Mesodermal cell (in vitro differentiated cells): ENCODE results near the gene TH.

Experiments
- H3K27ac ChIP-seq: 2 replicates; pipeline ENCODE4 v1.7.0; 2013; ENCODE audit warnings: mild to moderate bottlenecking, low read depth, low read length, moderate library complexity; ENCODE audit not compliant: severe bottlenecking
- H3K36me3 ChIP-seq: 2 replicates; pipeline ENCODE4 v1.7.1; 2013; ENCODE audit warnings: mild to moderate bottlenecking, low read length, moderate library complexity; ENCODE audit not compliant: control insufficient read depth, insufficient read depth
- H3K4me1 ChIP-seq: one replicate; pipeline ENCODE4 v1.7.1; 2013; ENCODE audit warnings: mild to moderate bottlenecking, low read length; ENCODE audit not compliant: insufficient read depth, control insufficient read depth, poor library complexity, severe bottlenecking
- H3K4me3 ChIP-seq: 2 replicates; pipeline ENCODE4 v1.7.0; 2013; ENCODE audit warnings: low read length, control low read depth, mild to moderate bottlenecking; ENCODE audit not compliant: insufficient read depth, poor library complexity, severe bottlenecking; ENCODE audit errors: extremely low read depth
- H3K9me3 ChIP-seq: 2 replicates; pipeline ENCODE4 v1.7.1; 2013; ENCODE audit warnings: mild to moderate bottlenecking, low read length, moderate library complexity; ENCODE audit not compliant: control insufficient read depth
- WGBS, 2 experiments: methylation state at CpG; one replicate each; pipeline ENCODE4 v1.1.5; 2013; ENCODE audit warnings: missing lambda C conversion rate in 2 of 2; ENCODE audit not compliant: insufficient coverage in 2 of 2; 5-methylcytosine and 5-hydroxymethylcytosine counted together

The TH gene

DNA sequence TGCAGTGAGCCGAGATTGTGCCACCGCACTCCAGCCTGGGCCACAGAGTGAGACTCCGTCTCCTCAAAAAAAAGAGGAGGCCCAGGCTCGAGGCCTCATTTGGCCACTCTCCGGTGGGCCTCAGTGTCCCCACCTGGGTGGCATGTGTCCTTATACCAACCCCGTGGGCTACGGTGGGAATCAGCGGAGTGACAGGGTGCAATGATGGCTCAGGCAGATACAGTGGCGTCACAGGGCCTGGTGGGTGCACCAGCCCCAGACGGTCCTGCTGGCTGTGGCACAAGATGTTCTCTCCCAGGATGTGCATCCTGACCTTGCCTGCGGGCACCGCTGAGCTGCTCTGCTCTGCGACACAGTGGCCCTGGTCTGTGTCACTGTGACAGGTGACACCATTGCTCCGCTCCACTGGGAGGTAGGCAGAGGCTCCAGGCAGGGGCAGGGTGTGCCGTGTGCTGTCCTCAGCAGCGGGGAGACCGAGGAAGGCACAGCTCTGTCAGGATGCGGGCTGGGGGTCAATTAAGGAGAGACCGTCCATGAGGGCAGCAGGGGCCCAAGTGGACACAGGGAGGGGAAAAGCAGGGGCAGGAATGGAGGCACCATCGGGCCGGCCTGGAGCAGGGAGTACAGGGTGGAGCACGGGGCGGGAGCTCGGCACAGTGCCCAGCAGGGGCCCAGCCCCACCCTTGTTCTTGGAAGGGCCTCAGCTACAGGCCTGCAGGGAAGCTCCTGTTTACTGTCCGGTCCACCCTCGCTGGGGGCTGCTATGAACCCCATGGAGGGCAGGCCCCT, 21.7 kb upstream of the TH start:
- no peak overlapping the region for H3K27ac ChIP-seq
- WGBS, 2 experiments: 86 to 94% methylated on average over 21 to 26 of the region's 26 CpGs
- H3K4me1 ChIP-seq: no peaks in the 10 kb centered on the region
- no peak overlapping the region for H3K4me3 ChIP-seq
- no peaks in the 10 kb centered on the region for H3K36me3 ChIP-seq
- H3K9me3 ChIP-seq: no peaks in the 10 kb centered on the region

DNA sequence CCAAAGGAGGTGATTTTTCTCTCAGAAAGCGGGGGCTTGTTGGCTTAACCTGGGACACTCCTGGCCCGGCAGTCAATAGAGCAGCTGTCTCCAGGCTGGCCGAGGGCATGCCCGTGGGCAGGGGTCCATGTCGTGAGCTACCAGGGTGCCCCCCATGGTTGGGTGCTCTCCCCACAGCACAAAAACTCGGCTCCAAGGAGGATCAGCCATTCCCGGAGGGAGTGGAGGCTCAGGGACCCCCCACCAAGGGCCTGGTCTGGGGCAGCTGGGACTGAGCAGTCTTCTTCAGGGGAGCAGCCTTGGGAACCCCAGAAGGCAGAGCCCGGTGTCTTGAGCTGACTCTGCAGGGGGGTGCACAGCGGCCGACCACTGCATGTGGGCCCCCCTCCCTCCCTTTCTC, 20.8 kb upstream of the TH start:
- no peak overlapping the region for H3K4me3 ChIP-seq
- H3K4me1 ChIP-seq: no peaks in the 10 kb centered on the region
- H3K9me3 ChIP-seq: no peaks in the 10 kb centered on the region
- 84 to 95% methylated on average over 9 of the region's 10 CpGs for WGBS, 2 experiments
- H3K27ac ChIP-seq: no peak overlapping the region
- no peaks in the 10 kb centered on the region for H3K36me3 ChIP-seq

DNA sequence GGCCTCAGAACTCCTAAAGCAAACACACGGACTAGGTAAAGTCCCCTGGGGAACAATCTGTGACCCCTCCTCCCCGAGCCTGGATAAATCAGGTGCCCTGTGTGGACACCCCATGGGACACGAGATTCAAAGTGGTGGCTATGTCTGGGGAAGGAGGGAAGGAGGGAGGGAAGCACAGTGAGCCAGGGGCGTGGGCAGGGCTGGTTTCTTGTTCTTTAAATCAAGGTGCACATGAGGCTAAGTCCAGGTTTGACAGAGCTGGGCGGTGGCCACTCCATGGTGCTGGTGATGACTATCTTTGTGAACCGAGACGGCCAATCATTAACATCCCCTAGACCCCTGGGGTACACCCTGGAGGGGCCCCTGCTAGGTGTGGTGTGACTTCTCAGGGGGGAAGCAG, 20.3 kb upstream of the TH start:
- Histone ChIP-seq H3K27ac (no peak overlapping the region), H3K9me3 (no peaks in the 10 kb centered on the region), H3K4me1 (no peaks in the 10 kb centered on the region), H3K36me3 (no peaks in the 10 kb centered on the region), H3K4me3 (no peak overlapping the region)
- 79 to 90% methylated on average over 7 of the region's 7 CpGs for WGBS, 2 experiments

DNA sequence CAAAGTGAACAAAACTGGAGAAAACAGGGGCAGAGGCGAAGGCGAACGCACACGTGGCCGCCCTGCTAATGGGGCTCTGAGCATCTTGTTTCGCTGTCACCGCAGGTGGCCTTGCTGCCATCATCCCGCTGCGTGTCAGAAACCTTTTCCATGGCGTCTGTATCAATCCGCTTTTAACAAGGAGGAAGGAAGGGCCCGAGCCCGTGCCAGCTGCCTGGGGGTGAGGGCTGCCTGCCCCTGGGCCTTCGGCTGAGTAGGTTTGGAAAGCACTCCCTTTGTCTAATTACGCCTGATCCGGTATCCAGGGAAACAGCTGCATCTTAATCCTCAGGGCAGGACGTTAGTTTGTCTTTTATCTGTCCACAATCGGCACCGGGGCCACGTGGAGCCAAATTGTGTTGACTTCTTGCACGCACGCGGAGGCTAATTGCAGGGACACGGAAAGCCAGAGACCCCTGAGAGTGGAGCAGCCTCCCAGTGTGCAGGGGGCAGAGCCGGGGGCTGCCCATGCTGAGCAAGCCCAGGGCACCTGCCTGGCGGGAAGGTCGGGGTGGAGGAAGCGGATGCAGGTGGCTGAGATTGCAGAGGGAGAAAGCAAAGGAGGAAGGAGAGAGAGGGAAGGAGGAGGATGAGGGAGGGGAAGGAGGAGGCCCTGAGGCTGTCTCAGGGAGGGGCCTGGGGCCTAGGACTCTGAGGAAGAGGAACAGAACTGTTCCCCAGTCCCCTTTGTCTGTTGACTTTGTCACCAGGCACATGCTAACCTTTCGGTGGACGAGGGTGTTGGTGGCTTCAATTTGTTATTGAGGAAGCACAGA, 19.2 kb upstream of the TH start:
- 80% methylated on average over 29 to 30 of the region's 30 CpGs for WGBS, 2 experiments
- Histone ChIP-seq H3K36me3 (no peaks in the 10 kb centered on the region), H3K4me3 (no peak overlapping the region), H3K9me3 (no peaks in the 10 kb centered on the region), H3K4me1 (no peaks in the 10 kb centered on the region), H3K27ac (no peak overlapping the region)

DNA sequence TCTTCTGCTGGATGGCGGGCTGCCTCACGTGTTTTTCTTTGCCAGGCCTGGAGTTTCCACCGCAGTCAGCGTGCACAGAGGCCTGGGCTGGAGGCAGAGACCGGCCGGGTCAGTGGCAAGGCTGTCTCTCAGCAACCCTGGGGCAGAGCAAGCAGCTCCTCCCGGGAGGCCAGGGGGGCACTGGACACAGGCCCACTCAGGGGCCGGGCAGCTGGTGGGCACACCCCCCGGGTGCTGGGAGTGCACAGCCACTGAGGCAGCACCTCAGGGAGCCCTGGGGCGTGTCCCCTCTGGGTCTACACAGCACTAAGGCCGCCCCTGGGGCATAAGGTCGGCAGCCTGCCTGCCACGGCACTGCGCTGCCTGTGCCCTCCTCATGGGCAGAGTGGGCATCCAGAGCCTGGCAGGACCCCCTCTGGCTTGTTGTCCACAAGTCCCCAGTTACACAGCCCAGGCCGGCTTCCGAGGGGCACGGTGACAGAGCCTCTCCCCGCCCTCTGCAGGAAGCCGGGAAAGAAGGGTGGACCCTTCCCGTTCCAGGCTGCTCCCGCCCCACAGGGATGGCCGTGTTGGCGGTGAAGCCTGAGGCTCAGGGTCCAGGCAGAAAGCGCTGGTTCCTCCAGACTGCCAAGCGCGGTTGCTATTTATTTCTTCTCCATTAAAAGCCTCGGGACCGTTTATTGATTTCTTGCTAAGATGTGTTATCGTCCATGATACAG, 18.5 kb upstream of the TH start:
- H3K9me3 ChIP-seq: no peaks in the 10 kb centered on the region
- WGBS, 2 experiments: 81 to 88% methylated on average over 28 to 29 of the region's 29 CpGs
- H3K27ac ChIP-seq: no peak overlapping the region
- no peaks in the 10 kb centered on the region for H3K36me3 ChIP-seq
- no peak overlapping the region for H3K4me3 ChIP-seq
- no peaks in the 10 kb centered on the region for H3K4me1 ChIP-seq

DNA sequence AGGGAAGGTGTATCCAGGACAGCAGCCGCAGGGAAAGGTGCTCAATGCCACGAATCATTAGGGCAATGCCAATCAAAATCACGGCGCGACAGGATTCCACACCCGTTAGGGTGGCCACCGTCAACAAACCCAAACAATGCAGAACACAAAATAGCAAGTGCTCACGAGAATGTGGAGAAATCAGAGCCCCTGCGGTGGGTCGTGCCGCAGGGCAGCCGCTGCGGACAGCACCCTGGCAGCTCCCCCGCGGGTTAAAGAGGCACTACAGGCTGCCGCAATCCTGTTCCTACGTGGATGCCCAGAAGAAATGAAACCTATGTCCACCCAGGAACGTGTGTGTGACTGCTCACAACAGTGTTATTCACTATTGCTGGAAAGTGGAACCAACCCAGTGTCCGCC, 17.1 kb upstream of the TH start:
- Histone ChIP-seq H3K4me1 (no peaks in the 10 kb centered on the region), H3K4me3 (no peak overlapping the region), H3K27ac (no peak overlapping the region), H3K36me3 (no peaks in the 10 kb centered on the region), H3K9me3 (no peaks in the 10 kb centered on the region)
- 88 to 92% methylated on average over 18 to 19 of the region's 19 CpGs for WGBS, 2 experiments

DNA sequence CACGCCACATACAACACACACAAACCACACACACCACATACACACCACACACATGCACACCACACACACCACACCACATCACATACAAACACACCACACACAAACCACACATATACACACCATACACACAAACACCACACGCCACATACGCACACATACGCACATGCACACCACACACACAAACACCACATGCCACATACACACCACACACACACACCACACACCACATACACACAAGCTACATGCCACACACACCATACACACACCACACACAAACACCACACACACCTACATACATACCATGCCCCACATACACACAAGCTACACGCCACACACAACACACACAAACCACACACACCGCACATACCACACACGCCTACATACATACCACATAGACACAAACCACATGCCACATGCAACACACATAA, 15.7 kb upstream of the TH start:
- no peak overlapping the region for H3K27ac ChIP-seq
- WGBS, 2 experiments: 85 to 87% methylated on average over 6 to 7 of the region's 7 CpGs

DNA sequence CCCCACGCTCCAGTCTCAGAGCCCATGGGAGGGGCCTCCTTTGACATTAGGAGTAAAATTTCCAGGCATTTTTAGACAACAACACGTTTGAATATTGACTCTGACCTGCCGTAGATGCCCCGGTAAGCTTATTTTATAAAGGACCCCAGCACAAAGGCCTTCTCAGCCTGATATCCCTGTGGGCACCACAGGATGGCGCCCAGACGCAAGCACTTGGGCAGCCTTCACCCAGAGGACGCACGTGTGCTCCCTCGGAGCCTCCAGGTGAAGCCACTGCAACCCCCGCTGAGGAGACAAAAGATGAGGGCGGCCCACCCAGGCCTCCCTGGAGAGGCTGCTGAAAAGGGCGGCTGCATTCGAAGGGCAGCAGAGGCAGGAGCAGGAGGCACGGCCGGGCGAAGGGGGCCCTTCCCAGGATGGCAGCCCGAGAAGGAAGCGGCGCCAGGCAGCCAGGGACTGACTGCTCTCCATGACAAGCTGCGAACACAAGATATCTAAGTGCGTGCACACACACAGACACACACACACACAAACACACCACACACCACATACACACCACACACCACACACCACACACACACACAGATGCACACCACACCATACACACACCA, 15.2 kb upstream of the TH start:
- no peak overlapping the region for H3K27ac ChIP-seq
- H3K4me3 ChIP-seq: no peak overlapping the region
- no peaks in the 10 kb centered on the region for H3K9me3 ChIP-seq
- no peaks in the 10 kb centered on the region for H3K4me1 ChIP-seq
- 43 to 48% methylated on average over 14 to 16 of the region's 21 CpGs for WGBS, 2 experiments
- no peaks in the 10 kb centered on the region for H3K36me3 ChIP-seq

More for the DNA sequence above, 15.7 kb upstream of the TH start:
- Histone ChIP-seq H3K4me3 (no peak overlapping the region), H3K9me3 (no peaks in the 10 kb centered on the region), H3K4me1 (no peaks in the 10 kb centered on the region), H3K36me3 (no peaks in the 10 kb centered on the region)

DNA sequence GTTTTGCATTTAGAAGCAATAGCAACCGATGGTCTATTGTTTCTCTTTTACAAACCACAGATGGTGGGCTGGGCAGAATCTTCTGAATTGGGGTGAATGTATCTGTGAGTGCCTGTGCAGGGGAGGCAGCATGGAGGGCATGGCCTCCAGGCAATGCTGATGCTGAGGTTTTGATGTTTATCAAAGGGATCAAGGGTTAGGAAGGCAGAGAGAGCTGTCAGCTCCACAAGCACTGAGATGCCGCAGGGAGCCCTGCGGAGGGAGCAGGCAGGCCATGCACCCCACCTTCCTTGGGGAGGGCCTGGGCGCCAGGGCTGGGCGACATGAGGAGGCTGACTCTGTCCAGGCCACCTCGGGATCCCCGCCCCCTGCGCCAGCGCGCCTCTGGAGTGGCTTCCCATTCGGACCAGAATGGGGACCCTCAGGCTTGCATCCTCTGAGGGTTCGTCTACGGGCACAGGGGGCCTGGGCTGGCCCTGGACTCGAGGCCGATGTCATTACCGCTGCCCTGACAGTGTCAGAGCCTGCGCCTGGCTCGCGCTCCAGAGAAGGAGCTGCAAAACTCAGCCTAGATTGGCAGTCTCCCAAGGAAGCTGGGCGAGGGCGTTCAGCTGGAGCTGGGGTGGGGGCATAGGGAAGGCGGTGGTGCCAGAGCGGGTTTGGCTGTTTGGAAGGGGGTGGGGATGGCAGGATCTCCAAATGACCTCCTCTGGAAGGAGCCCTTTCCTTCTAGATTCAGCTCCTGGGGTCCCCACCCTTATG, 13.9 kb upstream of the TH start:
- Histone ChIP-seq H3K4me3 (no peak overlapping the region), H3K9me3 (no peaks in the 10 kb centered on the region), H3K4me1 (no peaks in the 10 kb centered on the region), H3K27ac (no peak overlapping the region), H3K36me3 (no peaks in the 10 kb centered on the region)
- 89 to 91% methylated on average over 15 to 21 of the region's 23 CpGs for WGBS, 2 experiments
